Measurements from ENCODE around the gene AFAP1. TPM values are rescaled to one million over a fixed set of nuclear protein-coding genes. Genes with fewer than 3 reads are reported as not detected.

AFAP1 gene
- total and polyA plus RNA-seq, 2 of the 8 experiments (the other 6 are each of a cell fraction or from before 2014, with no cell fraction given), result 3.6 to 18.2 TPM

DNA sequence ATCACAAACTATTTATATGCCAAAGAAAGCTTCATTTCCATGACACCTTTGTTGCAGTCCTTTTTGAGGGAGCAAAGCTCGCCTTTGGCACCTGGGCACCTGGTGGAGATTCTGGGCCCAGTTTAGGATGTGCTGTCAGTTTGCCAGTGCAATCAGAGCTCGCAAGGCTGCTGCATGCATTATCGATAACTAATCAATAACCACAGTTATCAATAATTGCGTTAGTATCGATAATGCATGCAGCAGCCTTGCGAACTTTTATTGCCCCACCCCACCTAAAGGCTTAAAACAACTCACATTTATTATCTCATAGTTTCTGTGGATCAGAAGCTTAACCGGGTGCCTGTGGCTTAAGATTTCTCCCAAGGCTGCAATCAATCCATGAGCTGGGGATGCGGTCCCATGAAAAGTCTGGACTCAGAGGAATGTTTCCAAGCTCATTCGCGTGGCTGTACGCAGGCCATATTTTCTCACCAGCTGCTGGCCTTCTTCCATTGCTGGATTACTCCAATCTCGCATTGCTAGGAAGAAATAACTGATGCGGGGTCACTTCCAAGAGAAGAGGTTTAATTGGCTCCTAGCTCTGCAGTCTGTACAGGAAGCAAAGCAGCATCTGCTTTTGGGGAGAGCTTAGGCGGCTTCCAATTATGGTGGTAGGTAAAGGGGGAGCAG is 6.2 kb upstream of the AFAP1 start:
- H3K4me3 ChIP-seq (ENCODE audit: extremely low read depth in 1 of 4, insufficient read depth in 2 of 4, low read depth in 3 of 4, low read length in 4 of 4), result no peak overlapping the region
- H2BK12ac ChIP-seq (ENCODE audit: low read depth, low read length), result no peak overlapping the region
- no peak overlapping the region for H3K23ac ChIP-seq (ENCODE audit: insufficient read length)
- no peak overlapping the region for H4K91ac ChIP-seq (replicated peaks; ENCODE audit: insufficient read length, low read length)
- H3K18ac ChIP-seq (ENCODE audit: extremely low read depth, low read length), result no peak overlapping the region
- no peaks in the 10 kb centered on the region for H4K20me1 ChIP-seq (replicated peaks in 1 of 2; ENCODE audit: control insufficient read depth in 1 of 2, insufficient read depth in 2 of 2, low read length in 2 of 2)
- no peak overlapping the region for H3K9ac ChIP-seq (replicated peaks in 1 of 4; ENCODE audit: extremely low read depth in 1 of 4, low read depth in 3 of 4, low read length in 3 of 4)
- 91% methylated on average over 14 of the region's 14 CpGs; no CpG with 5 or more reads in 1 of the 2 experiments for WGBS, 2 experiments (ENCODE audit: extremely low coverage in 1 of 2, insufficient coverage in 1 of 2, insufficient read length in 1 of 2, insufficient replicate concordance in 2 of 2, low coverage in 1 of 2, low lambda C conversion rate in 2 of 2, missing lambda C conversion rate in 1 of 2)
- H3K4ac ChIP-seq (replicated peaks; ENCODE audit: insufficient read length, low read depth, low read length), result no peak overlapping the region
- no peak overlapping the region for H2BK20ac ChIP-seq (ENCODE audit: low read length)
- no peaks in the 10 kb centered on the region for H3K79me2 ChIP-seq (ENCODE audit: control insufficient read depth in 1 of 2, insufficient read depth in 2 of 2, low read length in 2 of 2)
- no peaks in the 10 kb centered on the region for H3K79me1 ChIP-seq (ENCODE audit: low read depth, low read length)
- no peak overlapping the region for H2AFZ ChIP-seq (ENCODE audit: low read length)
- no peak overlapping the region for H2BK120ac ChIP-seq (replicated peaks; ENCODE audit: low read depth, low read length)
- no peak overlapping the region for H3K14ac ChIP-seq (ENCODE audit: insufficient read length)
- no peak overlapping the region for H3K27ac ChIP-seq (ENCODE audit: low read depth, low read length)
- H3K4me1 ChIP-seq (replicated peaks in 1 of 4; ENCODE audit: control insufficient read depth in 3 of 4, insufficient read depth in 4 of 4, low read length in 3 of 4), result peaks cover 3 to 13% (median 9%) of the 10 kb centered on the region in 4 experiments; a peak in 5 of 7 replicates
- ChIA-PET POLR2A (ENCODE audit: partially characterized antibody) (no interaction called here), CTCF (ENCODE audit: partially characterized antibody) (interaction anchor here (0.8 to 1.9 kb wide), 12 partner anchors 12 to 245 kb away, joined by 3 to 5 read pairs (median 4); no protein-coding TSS in a partner anchor)
- no peak overlapping the region for H2BK15ac ChIP-seq (ENCODE audit: low read length)
- H4K5ac ChIP-seq (ENCODE audit: insufficient read length, low read depth, low read length), result no peak overlapping the region
- H3K4me2 ChIP-seq (ENCODE audit: insufficient read depth in 1 of 2, low read depth in 2 of 2, low read length in 2 of 2), result no peak overlapping the region
- no peaks in the 10 kb centered on the region for H3K23me2 ChIP-seq (ENCODE audit: low read depth, low read length)
- no peak overlapping the region for H2AK5ac ChIP-seq (ENCODE audit: low read depth, low read length)
- H3K36me3 ChIP-seq (ENCODE audit: control insufficient read depth in 2 of 4, insufficient read depth in 4 of 4, low read length in 3 of 4), result no peaks in the 10 kb centered on the region
- DNase-seq (ENCODE audit: low read depth in 1 of 2, low spot score in 2 of 2) (no peak), FAIRE-seq (no peak)
- no peaks in the 10 kb centered on the region for H3K9me3 ChIP-seq (ENCODE audit: insufficient read depth in 2 of 2, low read depth in 1 of 2, low read length in 1 of 2)
- no peaks in the 10 kb centered on the region for H3K27me3 ChIP-seq (replicated peaks in 1 of 4; ENCODE audit: control insufficient read depth in 3 of 4, extremely low read depth in 1 of 4, insufficient read depth in 3 of 4, low read length in 3 of 4)
- no peak overlapping the region for H2BK5ac ChIP-seq (ENCODE audit: low read depth, low read length)
- no peak overlapping the region for H3K56ac ChIP-seq (replicated peaks; ENCODE audit: insufficient read length, low read depth, low read length)
- no peak overlapping the region for H4K8ac ChIP-seq (ENCODE audit: extremely low read depth, insufficient read depth, low read length)
- no peak for TF ChIP-seq EZH2 (IDR thresholded peaks at IDR 0.05; ENCODE audit: low read depth, low read length, severe bottlenecking)

All from H1 (cell line).